ENCODE results near the gene ODC1.

ODC1 gene

DNA sequence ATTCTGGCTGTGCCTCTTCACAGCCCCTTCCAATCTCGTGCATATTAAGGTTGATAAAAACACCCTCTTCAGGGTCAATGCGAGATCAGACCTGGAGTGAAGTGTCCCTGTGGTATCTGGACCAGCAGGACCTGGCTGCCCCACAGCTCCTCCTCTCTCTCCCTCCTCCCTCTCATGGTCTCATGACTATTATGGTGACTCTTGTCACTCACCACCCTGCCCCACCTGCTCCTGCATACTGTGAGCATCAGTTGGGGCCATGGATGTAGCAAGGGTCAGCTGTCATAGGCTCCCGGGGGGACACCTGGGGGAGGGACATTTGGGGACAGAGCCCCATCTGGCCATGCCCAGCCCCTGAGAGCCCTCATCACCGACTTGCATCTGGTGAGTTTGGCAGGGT, 50.2 kb downstream of the ODC1 start:
- no peak for DNase-seq

DNA sequence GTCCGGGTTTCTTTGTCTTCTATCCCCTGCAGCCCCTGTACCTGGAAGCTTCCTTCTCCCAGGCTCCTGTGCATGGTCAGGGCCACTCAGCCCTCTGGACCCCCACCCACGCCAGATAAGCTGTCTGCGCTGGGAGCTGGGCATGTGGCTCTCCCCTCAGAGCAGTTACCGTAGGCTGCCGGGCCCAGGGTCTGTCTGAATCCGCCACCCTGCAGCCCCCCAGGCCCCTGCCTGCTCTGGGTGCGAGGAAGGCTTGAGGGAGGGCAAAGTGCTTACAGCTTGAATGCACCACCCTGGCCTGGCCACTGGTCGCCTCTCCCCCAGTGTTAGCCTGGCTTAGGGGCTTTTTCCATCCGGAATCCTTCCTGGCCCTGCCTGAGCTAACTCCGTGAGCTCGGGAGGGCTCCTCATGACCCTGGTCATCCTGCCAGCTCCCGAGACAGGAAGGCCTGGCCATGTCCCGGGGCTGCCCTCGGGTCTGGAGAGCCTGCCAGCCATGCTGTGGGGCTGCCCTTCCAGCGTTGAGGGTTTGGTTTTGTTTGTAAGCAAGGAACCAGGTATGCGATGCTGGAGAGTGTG, 50.7 kb downstream of the ODC1 start:
- DNase-seq, result no peak

DNA sequence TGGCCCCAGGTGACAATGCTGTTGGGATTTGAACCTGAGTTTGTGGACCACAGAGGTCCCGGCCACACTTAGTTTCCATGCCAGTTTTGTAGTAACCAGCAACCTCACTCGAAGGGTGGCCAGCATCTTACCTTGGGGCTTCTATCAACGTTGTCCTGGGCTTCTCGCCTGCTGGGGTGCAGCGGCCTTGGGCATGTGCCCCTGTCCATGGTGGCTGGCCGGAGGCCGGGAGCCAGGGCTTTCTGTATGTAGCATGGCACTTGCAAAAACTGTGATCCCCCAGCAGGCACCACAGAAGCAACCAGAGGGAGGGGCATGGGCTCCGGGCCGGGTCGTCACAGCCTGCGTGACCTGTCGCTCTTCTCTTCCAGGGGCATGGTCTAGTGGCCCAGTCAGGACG, 51.7 kb downstream of the ODC1 start:
- no peak for DNase-seq

- DNase-seq, result no peak
These were observed 52.2 kb downstream of the ODC1 start for GRCh38 chr2:10395893-10396292.

- no peak for DNase-seq
These were observed 54.5 kb downstream of the ODC1 start for GRCh38 chr2:10393640-10393982.

GRCh38 chr2:10392951-10393639, 55.0 kb downstream of the ODC1 start:
- no peak for DNase-seq

GRCh38 chr2:10392548-10392947, 55.6 kb downstream of the ODC1 start:
- DNase-seq, result no peak

DNA sequence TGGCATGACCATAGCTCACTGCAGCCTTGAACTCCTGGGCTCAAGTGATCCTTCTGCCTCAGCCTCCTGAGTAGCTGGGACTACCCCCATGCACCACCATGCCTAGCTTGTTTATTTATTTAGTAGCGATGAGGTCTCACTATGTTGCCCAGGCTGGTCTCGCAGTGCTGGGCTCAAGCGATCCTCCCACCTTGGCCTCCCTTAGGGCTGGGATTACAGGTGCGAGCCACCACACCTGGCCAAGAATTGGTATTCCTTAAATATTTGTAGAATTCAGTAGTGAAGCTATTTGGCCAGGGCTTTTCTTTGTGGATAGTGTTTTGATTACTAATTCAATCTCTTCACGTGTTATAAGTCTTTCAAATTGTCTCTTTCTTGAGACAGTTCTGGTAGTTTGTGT, 56.0 kb downstream of the ODC1 start:
- no peak for DNase-seq

DNA sequence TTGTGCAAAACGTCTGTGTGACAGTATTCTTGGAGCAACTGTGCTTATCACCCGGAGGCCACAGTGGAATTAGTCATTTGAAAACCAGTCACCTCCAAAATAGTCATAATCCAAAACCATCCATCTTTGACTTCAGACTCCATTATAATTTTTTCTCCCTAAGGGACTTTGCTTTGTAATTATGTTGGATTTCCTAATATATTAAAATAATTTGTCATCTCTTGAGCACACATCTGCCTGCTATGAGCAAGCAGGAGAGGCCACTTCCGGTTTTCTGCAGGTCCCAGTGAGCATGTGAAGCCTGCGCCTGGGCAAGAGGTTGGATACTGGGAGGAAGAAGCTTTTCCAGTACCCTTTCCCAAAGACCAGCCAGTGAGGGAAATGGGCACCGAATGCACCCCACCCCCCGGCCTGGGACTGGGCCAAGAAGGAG, 57.7 kb downstream of the ODC1 start:
- DNase-seq, result no peak
